HEK293 (cell line): ENCODE results near the gene RFK.

Experiments used
- CTCF ChIP-seq: fragments of 450-650 bp; formaldehyde crosslinking; IDR thresholded peaks from 2 replicates; pipeline ENCODE4 v1.5.1; 2016; ENCODE audit warnings: missing biosample characterization, missing genetic modification characterization
- ELK4 ChIP-seq: IDR thresholded peaks from 2 replicates; pipeline ENCODE4 v1.6.1; 2011; ENCODE audit warnings: mild to moderate bottlenecking, low read depth, low read length, borderline replicate concordance
- MYNN ChIP-seq: fragments of 450-650 bp; formaldehyde crosslinking; IDR thresholded peaks from 2 replicates; pipeline ENCODE4 v1.5.1; 2016; ENCODE audit warnings: missing biosample characterization, missing genetic modification characterization, borderline replicate concordance
- OVOL3 ChIP-seq: fragments of 450-650 bp; formaldehyde crosslinking; IDR thresholded peaks from 2 replicates; pipeline ENCODE4 v1.5.1; 2016; ENCODE audit warnings: missing biosample characterization, missing genetic modification characterization
- ZNF391 ChIP-seq: fragments of 450-650 bp; formaldehyde crosslinking; IDR thresholded peaks from 2 replicates; pipeline ENCODE4 v1.5.1; 2016; ENCODE audit warnings: low read depth, missing biosample characterization, missing genetic modification characterization, borderline replicate concordance
- ZNF530 ChIP-seq: fragments of 450-650 bp; formaldehyde crosslinking; IDR thresholded peaks from 2 replicates; pipeline ENCODE4 v1.5.1; 2016; ENCODE audit warnings: low read depth, missing biosample characterization, missing genetic modification characterization
- ZNF571 ChIP-seq: fragments of 450-650 bp; formaldehyde crosslinking; IDR thresholded peaks from 2 replicates; pipeline ENCODE4 v1.5.0; 2017; ENCODE audit warnings: missing biosample characterization, missing genetic modification characterization
- ZNF776 ChIP-seq: fragments of 450-650 bp; formaldehyde crosslinking; IDR thresholded peaks from 2 replicates; pipeline ENCODE4 v1.5.0; 2017; ENCODE audit warnings: missing biosample characterization, missing genetic modification characterization, borderline replicate concordance
- TF ChIP-seq, protein P1 (sequence below): fragments of 450-650 bp; formaldehyde crosslinking; IDR thresholded peaks from 2 replicates; pipeline ENCODE4 v1.5.1; 2016; ENCODE audit warnings: missing biosample characterization, missing genetic modification characterization, low read depth

GRCh38 chr9:76338418-76338817, 55.8 kb downstream of the RFK start:
- no peak for TF ChIP-seq ELK4
- TF ChIP-seq, protein P1, sequence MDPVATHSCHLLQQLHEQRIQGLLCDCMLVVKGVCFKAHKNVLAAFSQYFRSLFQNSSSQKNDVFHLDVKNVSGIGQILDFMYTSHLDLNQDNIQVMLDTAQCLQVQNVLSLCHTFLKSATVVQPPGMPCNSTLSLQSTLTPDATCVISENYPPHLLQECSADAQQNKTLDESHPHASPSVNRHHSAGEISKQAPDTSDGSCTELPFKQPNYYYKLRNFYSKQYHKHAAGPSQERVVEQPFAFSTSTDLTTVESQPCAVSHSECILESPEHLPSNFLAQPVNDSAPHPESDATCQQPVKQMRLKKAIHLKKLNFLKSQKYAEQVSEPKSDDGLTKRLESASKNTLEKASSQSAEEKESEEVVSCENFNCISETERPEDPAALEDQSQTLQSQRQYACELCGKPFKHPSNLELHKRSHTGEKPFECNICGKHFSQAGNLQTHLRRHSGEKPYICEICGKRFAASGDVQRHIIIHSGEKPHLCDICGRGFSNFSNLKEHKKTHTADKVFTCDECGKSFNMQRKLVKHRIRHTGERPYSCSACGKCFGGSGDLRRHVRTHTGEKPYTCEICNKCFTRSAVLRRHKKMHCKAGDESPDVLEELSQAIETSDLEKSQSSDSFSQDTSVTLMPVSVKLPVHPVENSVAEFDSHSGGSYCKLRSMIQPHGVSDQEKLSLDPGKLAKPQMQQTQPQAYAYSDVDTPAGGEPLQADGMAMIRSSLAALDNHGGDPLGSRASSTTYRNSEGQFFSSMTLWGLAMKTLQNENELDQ (tag by site-specific recombination): no peak
- no peak for TF ChIP-seq OVOL3
- TF ChIP-seq ZNF571 (tag by site-specific recombination): no peak
- no peak for TF ChIP-seq CTCF (tag by site-specific recombination)
- TF ChIP-seq ZNF391: no peak
- TF ChIP-seq MYNN (tag by site-specific recombination): no peak
- TF ChIP-seq ZNF530 (tag by site-specific recombination): no peak
- TF ChIP-seq ZNF776 (tag by site-specific recombination): no peak
